H9 (cell line): ENCODE results near the gene ANXA7. TPM values are rescaled to one million over a fixed set of nuclear protein-coding genes. Genes with fewer than 3 reads are reported as not detected.
A peak's percentile ranks its signal among the peaks of the same experiment; 100 is the strongest.

ENCODE experiments used
- DNase-seq: peaks from one replicate; pipeline ENCODE4 v3.0.0-alpha.2; 2017
- H2AFZ ChIP-seq: one replicate; pipeline ENCODE4 v1.6.1; 2013; ENCODE audit warnings: mild to moderate bottlenecking, low read length, control low read depth, moderate library complexity
- H2AK5ac ChIP-seq: 2 replicates; pipeline ENCODE4 v1.6.1; 2013; ENCODE audit warnings: low read length, control low read depth, mixed read lengths; ENCODE audit not compliant: insufficient read length
- H2BK120ac ChIP-seq: one replicate; pipeline ENCODE4 v1.6.1; 2013; ENCODE audit warnings: low read depth, mild to moderate bottlenecking, low read length, control low read depth, inconsistent platforms; ENCODE audit not compliant: poor library complexity, severe bottlenecking
- H2BK12ac ChIP-seq: 2 replicates; pipeline ENCODE4 v1.6.1; 2013; ENCODE audit warnings: low read length, control low read depth, mixed read lengths, low read depth; ENCODE audit not compliant: insufficient read length
- H2BK15ac ChIP-seq: 2 replicates; pipeline ENCODE4 v1.6.1; 2013; ENCODE audit warnings: low read depth, low read length, control low read depth
- H2BK20ac ChIP-seq: one replicate; pipeline ENCODE4 v1.6.1; 2013; ENCODE audit warnings: low read depth, mild to moderate bottlenecking, low read length, control low read depth, inconsistent platforms; ENCODE audit not compliant: poor library complexity, severe bottlenecking
- H2BK5ac ChIP-seq: 2 replicates; pipeline ENCODE4 v1.6.1; 2013; ENCODE audit warnings: low read length, control low read depth, mixed read lengths; ENCODE audit not compliant: insufficient read length
- H3K14ac ChIP-seq: 2 replicates; pipeline ENCODE4 v1.6.1; 2013; ENCODE audit warnings: low read length, control low read depth; ENCODE audit not compliant: insufficient read depth
- H3K18ac ChIP-seq: 2 replicates; pipeline ENCODE4 v1.6.1; 2013; ENCODE audit warnings: low read depth, mild to moderate bottlenecking, mixed read lengths, low read length, control low read depth; ENCODE audit not compliant: insufficient read length
- H3K23ac ChIP-seq: 2 replicates; pipeline ENCODE4 v1.6.1; 2013; ENCODE audit warnings: low read length, control low read depth, mixed read lengths, low read depth; ENCODE audit not compliant: insufficient read length
- H3K23me2 ChIP-seq: 2 replicates; pipeline ENCODE4 v1.6.1; 2013; ENCODE audit warnings: low read depth, mild to moderate bottlenecking, mixed read lengths, low read length, control low read depth; ENCODE audit not compliant: insufficient read length, poor library complexity, severe bottlenecking
- H3K27ac ChIP-seq: 2 replicates; pipeline ENCODE4 v1.5.1; 2013; ENCODE audit warnings: low read length, control low read depth, mixed read lengths, low read depth; ENCODE audit not compliant: insufficient read length
- H3K27me3 ChIP-seq: 2 replicates; pipeline ENCODE4 v1.6.1; 2013; ENCODE audit warnings: low read length, control low read depth, inconsistent platforms; ENCODE audit not compliant: insufficient read depth
- H3K4ac ChIP-seq: 2 replicates; pipeline ENCODE4 v1.6.1; 2013; ENCODE audit warnings: low read depth, mild to moderate bottlenecking, control low read depth, inconsistent platforms, low read length, moderate library complexity
- H3K4me1 ChIP-seq: 2 replicates; pipeline ENCODE4 v1.6.1; 2013; ENCODE audit warnings: low read length, control low read depth, inconsistent platforms; ENCODE audit not compliant: insufficient read depth
- H3K4me2 ChIP-seq: 2 replicates; pipeline ENCODE4 v1.6.1; 2013; ENCODE audit warnings: low read length, control low read depth, mixed read lengths; ENCODE audit not compliant: insufficient read length, insufficient read depth
- H3K56ac ChIP-seq: 2 replicates; pipeline ENCODE4 v1.6.1; 2013; ENCODE audit warnings: low read depth, mild to moderate bottlenecking, mixed read lengths, low read length, control low read depth; ENCODE audit not compliant: insufficient read length
- H3K79me1 ChIP-seq: 2 replicates; pipeline ENCODE4 v1.6.1; 2013; ENCODE audit warnings: low read depth, mild to moderate bottlenecking, moderate library complexity, low read length, control low read depth, inconsistent platforms; ENCODE audit not compliant: insufficient read depth, poor library complexity, severe bottlenecking
- H3K79me2 ChIP-seq: 2 replicates; pipeline ENCODE4 v1.6.1; 2013; ENCODE audit warnings: low read length, control low read depth, inconsistent platforms; ENCODE audit not compliant: insufficient read depth
- H3K9ac ChIP-seq: 2 replicates; pipeline ENCODE4 v1.6.1; 2013; ENCODE audit warnings: low read length, control low read depth, mixed read lengths; ENCODE audit not compliant: insufficient read length; ENCODE audit errors: extremely low read depth
- H3K9me3 ChIP-seq: one replicate; pipeline ENCODE4 v1.6.1; 2013; ENCODE audit warnings: low read depth, low read length, inconsistent platforms; ENCODE audit not compliant: control insufficient read depth
- H3T11ph ChIP-seq: one replicate; pipeline ENCODE4 v1.6.1; 2013; ENCODE audit warnings: mild to moderate bottlenecking, low read length, control low read depth, inconsistent platforms
- H4K20me1 ChIP-seq: one replicate; pipeline ENCODE4 v1.6.1; 2013; ENCODE audit not compliant: control insufficient read depth, insufficient read length, insufficient read depth
- H4K5ac ChIP-seq: 2 replicates; pipeline ENCODE4 v1.6.1; 2013; ENCODE audit warnings: low read depth, mild to moderate bottlenecking, mixed read lengths, low read length, control low read depth; ENCODE audit not compliant: insufficient read length
- H4K8ac ChIP-seq: replicated peaks from 2 replicates; pipeline ENCODE4 v1.6.1; 2013; ENCODE audit warnings: low read length, control low read depth, mixed read lengths, low read depth; ENCODE audit not compliant: insufficient read length
- H4K91ac ChIP-seq: 2 replicates; pipeline ENCODE4 v1.6.1; 2013; ENCODE audit warnings: low read depth, mild to moderate bottlenecking, moderate library complexity, mixed read lengths, low read length, control low read depth; ENCODE audit not compliant: insufficient read length
- H3K27ac Mint-ChIP-seq, 3 experiments: 2 replicates in 2 of 3; 3 replicates in 1 of 3; pipeline ENCODE4 v1.8.0; 2020 to 2021; ENCODE audit warnings: mixed read lengths in 3 of 3, mild to moderate bottlenecking in 1 of 3, moderate library complexity in 1 of 3
- H3K27me3 Mint-ChIP-seq: 2 replicates; pipeline ENCODE4 v1.8.0; 2021; ENCODE audit warnings: low read depth, mild to moderate bottlenecking, moderate library complexity, mixed read lengths
- H3K36me3 Mint-ChIP-seq, 3 experiments: 2 replicates in 2 of 3; 3 replicates in 1 of 3; pipeline ENCODE4 v1.8.0; 2020 to 2021; ENCODE audit warnings: low read depth in 3 of 3, mixed read lengths in 3 of 3; ENCODE audit not compliant: insufficient read depth in 1 of 3
- H3K4me1 Mint-ChIP-seq, 2 experiments: 2 replicates each; pipeline ENCODE4 v1.8.0; 2020; ENCODE audit warnings: mixed read lengths in 2 of 2
- H3K4me3 Mint-ChIP-seq, 2 experiments: 2 replicates in 1 of 2; 3 replicates in 1 of 2; pipeline ENCODE4 v1.8.0; 2020 to 2021; ENCODE audit warnings: mild to moderate bottlenecking in 2 of 2, mixed read lengths in 2 of 2, moderate library complexity in 1 of 2
- H3K9me3 Mint-ChIP-seq, 2 experiments: 2 replicates in 1 of 2; 3 replicates in 1 of 2; pipeline ENCODE4 v1.8.0; 2020; ENCODE audit warnings: mild to moderate bottlenecking in 2 of 2, mixed read lengths in 2 of 2, moderate library complexity in 1 of 2
- whole genome bisulfite sequencing: extraction: QIAGEN DNeasy Blood & Tissue Kit; methylation state at CpG from one replicate; pipeline ENCODE4 v1.1.7; 2013; ENCODE audit warnings: missing lambda C conversion rate, low lambda C conversion rate, mixed read lengths; ENCODE audit not compliant: insufficient read length; ENCODE audit errors: extremely low coverage; 5-methylcytosine and 5-hydroxymethylcytosine counted together
- total RNA-seq: library from RNA; stranded (reverse); gene quantifications from 2 replicates; pipeline ENCODE4 v1.2.1, GENCODE V29; 2021
- TF ChIP-seq, protein P1 (sequence below): fragments of 200-600 bp; sonication (generic); conservative IDR thresholded peaks from 3 replicates; pipeline ENCODE4 v1.8.0; 2021; ENCODE audit warnings: antibody characterized with exemption, mild to moderate bottlenecking

Gene ANXA7
- total RNA-seq, 1 experiment from 2014 or later = 84.6 TPM

- peak overlapping the region in 1 of 3 experiments; percentile 4; a peak in 1 of 7 replicates for H3K27ac Mint-ChIP-seq
- H3K4ac ChIP-seq = no peak overlapping the region
- no CpG with 5 or more reads among the region's 2 CpGs for WGBS
Measured at GRCh38 chr10:73432646-73433537, 19.0 kb upstream of the ANXA7 start.

More at GRCh38 chr10:73432646-73433537, 19.0 kb upstream of the ANXA7 start:
- Histone ChIP-seq H3K23me2 (no peaks in the 10 kb centered on the region), H2BK120ac (no peak overlapping the region), H2BK5ac (no peak overlapping the region), H3K9ac (no peak overlapping the region), H3K56ac (no peak overlapping the region), H3K27ac (no peak overlapping the region), H2BK15ac (no peak overlapping the region), H3K18ac (no peak overlapping the region), H2AK5ac (no peak overlapping the region), H2BK20ac (no peak overlapping the region), H3K14ac (no peak overlapping the region), H3K27me3 (no peaks in the 10 kb centered on the region), H3K23ac (no peak overlapping the region), H4K8ac (no peak overlapping the region), H4K5ac (no peak overlapping the region), H3K9me3 (no peaks in the 10 kb centered on the region), H2BK12ac (no peak overlapping the region), H3K79me1 (no peaks in the 10 kb centered on the region), H4K20me1 (no peaks in the 10 kb centered on the region), H2AFZ (no peak overlapping the region), H3K4me2 (no peak overlapping the region), H3K79me2 (no peaks in the 10 kb centered on the region), H4K91ac (no peak overlapping the region), H3T11ph (no peak overlapping the region), H3K4me1 (no peaks in the 10 kb centered on the region)
- H3K4me1 Mint-ChIP-seq = 0 out of 4 replicates have a peak, but pooled peaks cover 0 to 2% of the 10 kb centered on the region in 2 experiments
- H3K9me3 Mint-ChIP-seq = no peaks in the 10 kb centered on the region
- no peaks in the 10 kb centered on the region for H3K27me3 Mint-ChIP-seq
- H3K4me3 Mint-ChIP-seq = no peak overlapping the region
- no peak for DNase-seq
- TF ChIP-seq, protein P1, sequence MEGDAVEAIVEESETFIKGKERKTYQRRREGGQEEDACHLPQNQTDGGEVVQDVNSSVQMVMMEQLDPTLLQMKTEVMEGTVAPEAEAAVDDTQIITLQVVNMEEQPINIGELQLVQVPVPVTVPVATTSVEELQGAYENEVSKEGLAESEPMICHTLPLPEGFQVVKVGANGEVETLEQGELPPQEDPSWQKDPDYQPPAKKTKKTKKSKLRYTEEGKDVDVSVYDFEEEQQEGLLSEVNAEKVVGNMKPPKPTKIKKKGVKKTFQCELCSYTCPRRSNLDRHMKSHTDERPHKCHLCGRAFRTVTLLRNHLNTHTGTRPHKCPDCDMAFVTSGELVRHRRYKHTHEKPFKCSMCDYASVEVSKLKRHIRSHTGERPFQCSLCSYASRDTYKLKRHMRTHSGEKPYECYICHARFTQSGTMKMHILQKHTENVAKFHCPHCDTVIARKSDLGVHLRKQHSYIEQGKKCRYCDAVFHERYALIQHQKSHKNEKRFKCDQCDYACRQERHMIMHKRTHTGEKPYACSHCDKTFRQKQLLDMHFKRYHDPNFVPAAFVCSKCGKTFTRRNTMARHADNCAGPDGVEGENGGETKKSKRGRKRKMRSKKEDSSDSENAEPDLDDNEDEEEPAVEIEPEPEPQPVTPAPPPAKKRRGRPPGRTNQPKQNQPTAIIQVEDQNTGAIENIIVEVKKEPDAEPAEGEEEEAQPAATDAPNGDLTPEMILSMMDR = no peak
- H3K36me3 Mint-ChIP-seq = peaks cover 0 to 8% (median 2%) of the 10 kb centered on the region in 3 experiments; a peak in 4 of 7 replicates
